MG63 (cell line): ENCODE data around the gene GALE. TPM values are rescaled to one million over a fixed set of nuclear protein-coding genes. Genes with fewer than 3 reads are reported as not detected.

Experiments
- total RNA-seq: library from RNA; depleted of rRNA; stranded (reverse); fragments of >200 nt; shearing (Covaris generic); gene quantifications from 2 replicates; pipeline ENCODE4 v1.2.3, GENCODE V29; 2014; ENCODE audit warnings: low replicate concordance; rRNA removed

The GALE gene
- total RNA-seq, 1 experiment from 2014 or later, result 123 TPM

Other genes starting within 250 kb of the GALE start
- gene ID3, start 241.3 kb downstream of the GALE start, total RNA-seq, result 190 and 463 TPM in 2 replicates
- 858 and 903 TPM in 2 replicates for gene RPL11, start 108.9 kb downstream of the GALE start, total RNA-seq
- 32.8 and 35.6 TPM in 2 replicates for gene ELOA, start 57.3 kb downstream of the GALE start, total RNA-seq
- gene PITHD1, start 22.3 kb downstream of the GALE start, total RNA-seq, result 64.2 and 116 TPM in 2 replicates
- gene LYPLA2, start 9.6 kb downstream of the GALE start, total RNA-seq, result 38.5 and 68.6 TPM in 2 replicates
- 27.6 and 41.0 TPM in 2 replicates for gene HMGCL, start 24.7 kb upstream of the GALE start, total RNA-seq
- 9.5 and 9.8 TPM in 2 replicates for gene FUCA1, start 67.5 kb upstream of the GALE start, total RNA-seq
- gene CNR2, start 112.6 kb upstream of the GALE start, total RNA-seq, result not detected in 2 replicates
- gene PNRC2, start 159.1 kb upstream of the GALE start, total RNA-seq, result 36.5 and 47.0 TPM in 2 replicates
- gene SRSF10, start 179.6 kb upstream of the GALE start, total RNA-seq, result 40.0 and 46.4 TPM in 2 replicates